Activated T-helper 1 cell treated with Interleukin-2 at 50 U/mL for 16 hours (primary cell): ENCODE data around the gene LENG1.
"Not testable (repeated sequence)": the region's sequence is repeated elsewhere in the genome, so short reads cannot be mapped to it uniquely, and the experiment has no call there.

Source experiments
- DNase-seq: peaks from one replicate; pipeline ENCODE4 v3.0.0-alpha.2; 2020; ENCODE audit warnings: low read depth

LENG1 gene

GRCh38 chr19:54159352-54160181 lies at the start of gene LENG1:
TSS of gene LENG1 (minus strand) at chr19:54159721. CDS start at chr19:54159695, 26 bp downstream.
- DNase-seq, result peak; percentile 97

- DNase-seq, result no peak
Measured at GRCh38 chr19:54208784-54209057, 49.2 kb upstream of the LENG1 start.

GRCh38 chr19:54207983-54208783 lies 48.7 kb upstream of the LENG1 start:
- DNase-seq, result no peak

- DNase-seq, result no peak
Measured at GRCh38 chr19:54207676-54207982, 48.1 kb upstream of the LENG1 start.

GRCh38 chr19:54207193-54207592 lies 47.7 kb upstream of the LENG1 start:
- not testable (repeated sequence) for DNase-seq

GRCh38 chr19:54206831-54207177 lies 47.3 kb upstream of the LENG1 start:
- no peak for DNase-seq

GRCh38 chr19:54206030-54206830 lies 46.7 kb upstream of the LENG1 start:
- DNase-seq, result no peak

GRCh38 chr19:54204767-54205468 lies 45.4 kb upstream of the LENG1 start:
- DNase-seq, result no peak

GRCh38 chr19:54203151-54203611 lies 43.7 kb upstream of the LENG1 start:
- no peak for DNase-seq

- DNase-seq, result no peak
Measured at GRCh38 chr19:54201980-54202379, 42.5 kb upstream of the LENG1 start.

GRCh38 chr19:54201172-54201701 lies 41.7 kb upstream of the LENG1 start:
- DNase-seq, result no peak

- no peak for DNase-seq
Measured at GRCh38 chr19:54199401-54199800, 39.9 kb upstream of the LENG1 start.

- no peak for DNase-seq
Measured at GRCh38 chr19:54197121-54197520, 37.6 kb upstream of the LENG1 start.

- DNase-seq, result no peak
Measured at GRCh38 chr19:54196536-54196935, 37.0 kb upstream of the LENG1 start.

GRCh38 chr19:54194463-54194862 lies 34.9 kb upstream of the LENG1 start:
- DNase-seq, result not testable (repeated sequence)

- DNase-seq, result no peak
Measured at GRCh38 chr19:54193011-54193410, 33.5 kb upstream of the LENG1 start.

- no peak for DNase-seq
Measured at GRCh38 chr19:54191811-54192453, 32.4 kb upstream of the LENG1 start.

- DNase-seq, result peak; percentile 79
Measured at GRCh38 chr19:54191011-54191810, 31.7 kb upstream of the LENG1 start, which contains the start of gene TSEN34. TSS of gene TSEN34 (plus strand) at chr19:54191308. CDS start at chr19:54191365, 57 bp downstream.

GRCh38 chr19:54190503-54191010 lies 31.0 kb upstream of the LENG1 start:
- DNase-seq, result peak; percentile 100
